Osteoblast (primary cell): Measurements from ENCODE around the gene LCN10. TPM values are rescaled to one million over a fixed set of nuclear protein-coding genes. Genes with fewer than 3 reads are reported as not detected.

ENCODE experiments used
- DNase-seq: peaks from one replicate; pipeline ENCODE4 v3.0.0; 2011; ENCODE audit warnings: low spot score, mixed read lengths; ENCODE audit not compliant: insufficient read length; ENCODE audit errors: missing footprints
- H2AFZ ChIP-seq: 2 replicates; pipeline ENCODE4 v1.6.0; 2011; ENCODE audit warnings: mild to moderate bottlenecking, low read length
- H3K27ac ChIP-seq: 2 replicates; pipeline ENCODE4 v1.5.1; 2011; ENCODE audit warnings: mild to moderate bottlenecking, low read depth, low read length, moderate library complexity
- H3K27me3 ChIP-seq: 2 replicates; pipeline ENCODE4 v1.6.0; 2012; ENCODE audit warnings: mild to moderate bottlenecking, control low read depth, inconsistent platforms, low read length, moderate library complexity; ENCODE audit not compliant: insufficient read depth
- H3K36me3 ChIP-seq: 2 replicates; pipeline ENCODE4 v1.5.1; 2011; ENCODE audit warnings: mild to moderate bottlenecking, low read length, control low read depth, moderate library complexity; ENCODE audit not compliant: insufficient read depth
- H3K4me1 ChIP-seq: 2 replicates; pipeline ENCODE4 v1.5.1; 2011; ENCODE audit warnings: mild to moderate bottlenecking, low read length, control low read depth, moderate library complexity; ENCODE audit not compliant: insufficient read depth
- H3K4me2 ChIP-seq: 2 replicates; pipeline ENCODE4 v1.6.0; 2011; ENCODE audit warnings: mild to moderate bottlenecking, low read length; ENCODE audit not compliant: insufficient read depth
- H3K4me3 ChIP-seq: fragments of 200-600 bp; sonication (generic); 3 replicates; pipeline ENCODE4 v1.5.1; 2012; ENCODE audit warnings: mild to moderate bottlenecking, low read length, inconsistent platforms; ENCODE audit not compliant: insufficient read depth
- H3K79me2 ChIP-seq: 2 replicates; pipeline ENCODE4 v1.6.0; 2012; ENCODE audit warnings: mild to moderate bottlenecking, low read length, control low read depth, inconsistent platforms; ENCODE audit not compliant: insufficient read depth
- H3K9me3 ChIP-seq: 2 replicates; pipeline ENCODE4 v1.5.1; 2011; ENCODE audit warnings: low read depth, low read length, control low read depth
- H4K20me1 ChIP-seq: 2 replicates; pipeline ENCODE4 v1.6.0; 2012; ENCODE audit warnings: mild to moderate bottlenecking, low read length, control low read depth; ENCODE audit not compliant: insufficient read depth
- total RNA-seq: library from RNA; depleted of rRNA; stranded (reverse); fragments of >200 nt; gene quantifications from 2 replicates; pipeline ENCODE4 v1.2.3, GENCODE V29; 2012
- TF ChIP-seq, protein P1 (sequence below): IDR thresholded peaks from 2 replicates; pipeline ENCODE4 v1.5.1; 2011; ENCODE audit warnings: mild to moderate bottlenecking, low read depth, low read length, moderate library complexity; ENCODE audit errors: extremely low read depth

LCN10 gene
- total RNA-seq, 1 donor, result not detected

DNA sequence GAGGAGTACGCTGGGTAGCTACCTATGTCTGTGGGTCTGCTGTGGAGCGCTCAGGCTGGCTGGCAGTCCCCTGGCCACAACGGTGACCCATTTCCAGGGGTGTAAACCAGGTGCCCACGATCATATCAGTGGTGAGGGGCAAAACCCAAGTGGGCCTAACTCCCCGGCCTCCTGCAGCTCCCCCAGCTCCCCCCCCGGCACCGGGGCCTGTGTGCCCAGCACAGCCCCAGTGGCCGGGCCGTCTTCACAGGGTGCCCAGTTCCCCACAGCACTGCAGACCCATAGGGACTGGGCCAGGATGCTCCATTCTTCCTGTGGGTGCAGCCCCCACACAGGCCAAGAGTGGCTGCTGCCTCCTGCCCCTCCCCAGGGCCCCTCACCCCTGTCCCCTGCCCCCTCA is 16.3 kb upstream of the LCN10 start:
- no peaks in the 10 kb centered on the region for H3K36me3 ChIP-seq
- DNase-seq, result peak; percentile 63
- no peak overlapping the region for H3K4me2 ChIP-seq
- H3K27me3 ChIP-seq, result no peaks in the 10 kb centered on the region
- no peak overlapping the region for H3K4me3 ChIP-seq
- no peaks in the 10 kb centered on the region for H4K20me1 ChIP-seq
- H3K27ac ChIP-seq, result no peak overlapping the region
- H3K79me2 ChIP-seq, result no peaks in the 10 kb centered on the region
- TF ChIP-seq, protein P1, sequence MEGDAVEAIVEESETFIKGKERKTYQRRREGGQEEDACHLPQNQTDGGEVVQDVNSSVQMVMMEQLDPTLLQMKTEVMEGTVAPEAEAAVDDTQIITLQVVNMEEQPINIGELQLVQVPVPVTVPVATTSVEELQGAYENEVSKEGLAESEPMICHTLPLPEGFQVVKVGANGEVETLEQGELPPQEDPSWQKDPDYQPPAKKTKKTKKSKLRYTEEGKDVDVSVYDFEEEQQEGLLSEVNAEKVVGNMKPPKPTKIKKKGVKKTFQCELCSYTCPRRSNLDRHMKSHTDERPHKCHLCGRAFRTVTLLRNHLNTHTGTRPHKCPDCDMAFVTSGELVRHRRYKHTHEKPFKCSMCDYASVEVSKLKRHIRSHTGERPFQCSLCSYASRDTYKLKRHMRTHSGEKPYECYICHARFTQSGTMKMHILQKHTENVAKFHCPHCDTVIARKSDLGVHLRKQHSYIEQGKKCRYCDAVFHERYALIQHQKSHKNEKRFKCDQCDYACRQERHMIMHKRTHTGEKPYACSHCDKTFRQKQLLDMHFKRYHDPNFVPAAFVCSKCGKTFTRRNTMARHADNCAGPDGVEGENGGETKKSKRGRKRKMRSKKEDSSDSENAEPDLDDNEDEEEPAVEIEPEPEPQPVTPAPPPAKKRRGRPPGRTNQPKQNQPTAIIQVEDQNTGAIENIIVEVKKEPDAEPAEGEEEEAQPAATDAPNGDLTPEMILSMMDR, result no peak
- peaks cover 6% of the 10 kb centered on the region for H3K9me3 ChIP-seq
- H2AFZ ChIP-seq, result no peak overlapping the region
- H3K4me1 ChIP-seq, result no peaks in the 10 kb centered on the region

DNA sequence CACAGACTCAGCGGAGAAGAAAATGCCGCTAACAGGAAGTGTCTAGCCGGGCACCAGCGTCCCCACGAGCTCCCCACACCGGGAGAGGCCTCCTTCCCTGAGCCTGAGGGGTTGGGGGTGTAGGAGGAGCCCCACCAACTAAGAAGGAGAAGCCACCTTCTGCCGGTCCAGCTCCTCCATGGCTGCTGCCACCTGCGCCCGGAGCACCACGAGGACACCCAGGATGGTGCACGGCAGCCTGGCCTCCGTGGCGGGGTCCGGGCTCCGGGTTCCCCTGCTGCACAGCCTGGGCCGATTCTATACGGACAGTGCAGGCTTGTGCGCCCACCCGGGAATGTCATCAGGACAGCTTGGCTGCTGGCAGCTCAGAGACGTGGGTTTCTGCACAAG is 15.0 kb upstream of the LCN10 start:
- TF ChIP-seq, protein P1, result no peak
- H3K27ac ChIP-seq, result no peak overlapping the region
- H3K4me1 ChIP-seq, result no peaks in the 10 kb centered on the region
- DNase-seq, result peak; percentile 57
- H3K9me3 ChIP-seq, result peaks cover 6% of the 10 kb centered on the region
- no peak overlapping the region for H3K4me2 ChIP-seq
- H3K27me3 ChIP-seq, result no peaks in the 10 kb centered on the region
- no peaks in the 10 kb centered on the region for H3K79me2 ChIP-seq
- H3K4me3 ChIP-seq, result no peak overlapping the region
- no peaks in the 10 kb centered on the region for H4K20me1 ChIP-seq
- no peaks in the 10 kb centered on the region for H3K36me3 ChIP-seq
- H2AFZ ChIP-seq, result no peak overlapping the region

DNA sequence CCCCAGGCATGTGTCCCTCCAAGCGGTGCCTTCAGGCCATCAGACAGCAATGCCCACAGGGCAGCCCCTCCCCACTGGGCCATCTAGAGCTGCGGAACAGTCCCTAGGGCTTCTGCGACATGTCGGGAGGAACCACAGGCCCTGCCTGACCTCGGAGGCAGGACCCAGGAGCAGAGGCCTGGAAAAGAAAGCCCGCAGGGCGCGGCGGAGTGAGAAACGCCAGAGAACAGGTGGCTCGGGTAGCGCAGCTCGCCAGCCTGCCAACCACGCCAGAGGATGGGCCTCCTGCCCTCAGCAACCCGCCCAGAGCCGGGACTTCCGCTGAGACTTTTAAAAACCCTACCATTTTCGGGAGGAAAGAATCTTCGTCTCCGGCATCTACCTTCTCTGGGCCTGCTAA is 14.6 kb upstream of the LCN10 start:
- no peak overlapping the region for H2AFZ ChIP-seq

DNA sequence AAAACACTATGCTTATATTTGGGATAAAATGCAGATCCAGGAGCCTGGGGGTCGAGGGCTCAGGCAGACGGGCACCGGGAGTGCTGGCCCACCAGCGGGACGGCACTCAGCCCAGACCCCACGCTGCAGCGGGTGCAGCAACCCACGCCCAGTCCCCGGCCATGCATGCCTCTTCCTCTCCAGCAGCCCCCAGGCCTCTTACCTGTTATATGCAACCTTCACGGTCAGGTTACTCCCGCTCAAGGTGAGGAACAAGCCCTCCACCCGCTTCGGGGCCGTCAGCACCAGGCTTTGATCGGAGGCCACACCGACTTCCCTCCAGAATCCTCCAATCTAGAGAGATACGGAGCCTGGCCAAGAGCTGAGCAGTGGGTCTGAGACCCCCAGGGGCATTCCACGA is 14.1 kb upstream of the LCN10 start:
- Histone ChIP-seq H2AFZ (no peak overlapping the region), H3K27me3 (no peaks in the 10 kb centered on the region)

More for the DNA sequence above, 14.6 kb upstream of the LCN10 start:
- no peaks in the 10 kb centered on the region for H3K79me2 ChIP-seq
- TF ChIP-seq, protein P1, result no peak
- no peak overlapping the region for H3K4me3 ChIP-seq
- no peak overlapping the region for H3K27ac ChIP-seq
- peaks cover 6% of the 10 kb centered on the region for H3K9me3 ChIP-seq
- no peaks in the 10 kb centered on the region for H4K20me1 ChIP-seq
- no peak overlapping the region for H3K4me2 ChIP-seq
- no peaks in the 10 kb centered on the region for H3K27me3 ChIP-seq
- no peaks in the 10 kb centered on the region for H3K36me3 ChIP-seq
- no peaks in the 10 kb centered on the region for H3K4me1 ChIP-seq
- peak; percentile 47 for DNase-seq

More for the DNA sequence above, 14.1 kb upstream of the LCN10 start:
- Histone ChIP-seq H4K20me1 (no peaks in the 10 kb centered on the region), H3K4me3 (no peak overlapping the region), H3K79me2 (no peaks in the 10 kb centered on the region), H3K36me3 (no peaks in the 10 kb centered on the region), H3K4me2 (no peak overlapping the region), H3K4me1 (no peaks in the 10 kb centered on the region), H3K27ac (no peak overlapping the region), H3K9me3 (peaks cover 7% of the 10 kb centered on the region)
- TF ChIP-seq, protein P1, result no peak
- DNase-seq, result peak; percentile 66
